ENCODE results near the gene ETHE1. TPM values are rescaled to one million over a fixed set of nuclear protein-coding genes. Genes with fewer than 3 reads are reported as not detected.

Gene ETHE1
- total and polyA plus RNA-seq, 2 of the 8 experiments (the other 6 are each of a cell fraction or from before 2014, with no cell fraction given): 19.9 to 96.0 TPM

DNA sequence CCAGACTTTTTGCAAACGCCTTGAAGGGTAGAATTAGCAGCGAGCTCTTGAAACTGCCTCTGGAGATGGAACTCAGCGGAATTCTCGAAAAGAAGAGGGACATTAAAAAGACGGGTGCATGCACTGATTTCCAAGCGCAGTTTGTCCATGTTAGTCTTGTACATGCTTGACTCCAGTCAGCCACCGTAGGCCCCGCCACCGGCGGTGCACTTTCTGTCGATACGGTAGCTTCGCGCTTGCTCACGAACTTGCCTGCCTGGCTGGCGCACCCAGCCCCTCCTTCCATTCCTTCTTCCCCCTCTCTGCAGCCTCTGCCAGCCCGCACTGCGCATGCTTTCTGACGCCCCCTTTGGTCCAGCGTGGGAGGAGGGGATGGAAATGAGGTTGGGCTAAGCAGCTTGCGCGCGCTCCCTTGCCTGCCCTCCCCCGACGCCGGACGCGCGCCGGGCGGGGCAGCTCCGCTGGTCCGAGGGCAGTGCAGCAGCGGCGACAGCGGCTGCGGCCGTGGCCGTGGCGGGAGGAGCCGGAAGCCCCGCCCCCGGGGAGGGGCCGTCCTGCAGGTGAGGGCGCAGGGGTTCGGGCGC lies 6.1 kb upstream of the ETHE1 start, which contains the start of gene ZNF575:
ZNF575 (plus strand) TSS at position 227 of the 584 bp plus-strand sequence. CDS start 1,235 bp downstream, outside the sequence.
- H2BK120ac ChIP-seq (replicated peaks; ENCODE audit: low read depth, low read length): peak within 1 kb of the TSS; percentile 30
- peak within 1 kb of the TSS; percentile 9; the same call in 1 of the 2 replicates for H4K8ac ChIP-seq (ENCODE audit: extremely low read depth, insufficient read depth, low read length)
- peak within 1 kb of the TSS; percentile 91 for H2BK5ac ChIP-seq (ENCODE audit: low read depth, low read length)
- H3K9me3 ChIP-seq (ENCODE audit: insufficient read depth in 2 of 2, low read depth in 1 of 2, low read length in 1 of 2): no peaks in the 10 kb centered on the region
- DNase-seq (ENCODE audit: low read depth in 1 of 2, low spot score in 2 of 2): peak; percentile 90 to 92
- H3K79me2 ChIP-seq (ENCODE audit: control insufficient read depth in 1 of 2, insufficient read depth in 2 of 2, low read length in 2 of 2): no peaks in the 10 kb centered on the region
- H3K18ac ChIP-seq (ENCODE audit: extremely low read depth, low read length): peak within 1 kb of the TSS; percentile 87
- H3K36me3 ChIP-seq (ENCODE audit: control insufficient read depth in 2 of 4, insufficient read depth in 4 of 4, low read length in 3 of 4): peaks cover 0 to 3% (median 1%) of the 10 kb centered on the region in 4 experiments; a peak in 2 of 8 replicates
- 0 out of 2 replicates have a peak within 1 kb of the TSS, but pooled peaks have one; percentile 81 for H2BK15ac ChIP-seq (ENCODE audit: low read length)
- H3K56ac ChIP-seq (replicated peaks; ENCODE audit: insufficient read length, low read depth, low read length): peak within 1 kb of the TSS; percentile 27
- no peaks in the 10 kb centered on the region for H4K20me1 ChIP-seq (replicated peaks in 1 of 2; ENCODE audit: control insufficient read depth in 1 of 2, insufficient read depth in 2 of 2, low read length in 2 of 2)
- 0 out of 2 replicates have a peak within 1 kb of the TSS, but pooled peaks have one; percentile 32 for H2BK20ac ChIP-seq (ENCODE audit: low read length)
- peak within 1 kb of the TSS; percentile 62 for H2AFZ ChIP-seq (ENCODE audit: low read length)
- no peak within 1 kb of the TSS for H4K91ac ChIP-seq (replicated peaks; ENCODE audit: insufficient read length, low read length)
- FAIRE-seq: peak; percentile 76
- H3K9ac ChIP-seq (replicated peaks in 1 of 4; ENCODE audit: extremely low read depth in 1 of 4, low read depth in 3 of 4, low read length in 3 of 4): peak within 1 kb of the TSS in 3 of 4 experiments; percentile 42 to 56 (median 45); a peak in 5 of 7 replicates
- peak within 1 kb of the TSS; percentile 71 for H3K4ac ChIP-seq (replicated peaks; ENCODE audit: insufficient read length, low read depth, low read length)
- peaks cover 15% of the 10 kb centered on the region for H3K23me2 ChIP-seq (ENCODE audit: low read depth, low read length)
- H3K23ac ChIP-seq (ENCODE audit: insufficient read length): no peak within 1 kb of the TSS
- WGBS, 2 experiments (ENCODE audit: extremely low coverage in 1 of 2, insufficient coverage in 1 of 2, insufficient read length in 1 of 2, insufficient replicate concordance in 2 of 2, low coverage in 1 of 2, low lambda C conversion rate in 2 of 2, missing lambda C conversion rate in 1 of 2): 1% methylated on average over 44 of the region's 47 CpGs; no CpG with 5 or more reads in 1 of the 2 experiments
- H3K4me3 ChIP-seq (ENCODE audit: extremely low read depth in 1 of 4, insufficient read depth in 2 of 4, low read depth in 3 of 4, low read length in 4 of 4): peak within 1 kb of the TSS; percentile 63 to 74 (median 68)
- 0 out of 2 replicates have a peak within 1 kb of the TSS, but pooled peaks have one; percentile 88 for H2AK5ac ChIP-seq (ENCODE audit: low read depth, low read length)
- peaks cover 0 to 14% (median 4%) of the 10 kb centered on the region in 4 experiments; a peak in 6 of 7 replicates for H3K4me1 ChIP-seq (replicated peaks in 1 of 4; ENCODE audit: control insufficient read depth in 3 of 4, insufficient read depth in 4 of 4, low read length in 3 of 4)
- no peaks in the 10 kb centered on the region for H3K79me1 ChIP-seq (ENCODE audit: low read depth, low read length)
- no peak within 1 kb of the TSS for H3K14ac ChIP-seq (ENCODE audit: insufficient read length)
- CTCF ChIA-PET (ENCODE audit: partially characterized antibody): interaction anchor here (0.6 to 6.9 kb wide), 7 partner anchors 14 to 1546 kb away, joined by 3 to 122 read pairs (median 4); partner anchors contain the start of genes IRGQ, XRCC1 and ZNF576
- H4K5ac ChIP-seq (ENCODE audit: insufficient read length, low read depth, low read length): peak within 1 kb of the TSS; percentile 25
- H3K4me2 ChIP-seq (ENCODE audit: insufficient read depth in 1 of 2, low read depth in 2 of 2, low read length in 2 of 2): peak within 1 kb of the TSS; percentile 79 to 97
- POLR2A ChIA-PET (ENCODE audit: partially characterized antibody): interaction anchor here (0.7 to 3.4 kb wide), 14 partner anchors 9 to 1462 kb away, joined by 3 to 13 read pairs (median 4); partner anchors contain the start of genes IRGQ, LYPD3, XRCC1 and ZNF576
- H3K27ac ChIP-seq (ENCODE audit: low read depth, low read length): no peak within 1 kb of the TSS
- H3K27me3 ChIP-seq (replicated peaks in 1 of 4; ENCODE audit: control insufficient read depth in 3 of 4, extremely low read depth in 1 of 4, insufficient read depth in 3 of 4, low read length in 3 of 4): no peaks in the 10 kb centered on the region
- no peak within 1 kb of the TSS for H2BK12ac ChIP-seq (ENCODE audit: low read depth, low read length)
- TF ChIP-seq CEBPB (IDR thresholded peaks at IDR 0.05; ENCODE audit: low read depth, low read length) (no peak), BCL11A (IDR thresholded peaks at IDR 0.05; ENCODE audit: low read depth in 2 of 2, low read length in 2 of 2) (no peak), BRCA1 (IDR thresholded peaks at IDR 0.05; ENCODE audit: low read depth, low read length) (no peak), CBX8 (IDR thresholded peaks at IDR 0.05; ENCODE audit: borderline replicate concordance, low read depth, low read length) (no peak), POU5F1 (IDR thresholded peaks at IDR 0.05; ENCODE audit: low read depth, low read length) (no peak), YY1 (IDR thresholded peaks at IDR 0.05; ENCODE audit: low read depth, low read length) (no peak), CBX5 (IDR thresholded peaks at IDR 0.05; ENCODE audit: low read depth, low read length) (no peak), SUZ12 (IDR thresholded peaks at IDR 0.05; ENCODE audit: low read length) (peak; percentile 29; the same call in 1 of the 2 replicates), POLR2AphosphoS5 (IDR thresholded peaks at IDR 0.05; ENCODE audit: low read depth, low read length) (peak; percentile 26; the same call in 1 of the 2 replicates), RAD21 (IDR thresholded peaks at IDR 0.05 in 1 of 2, conservative IDR thresholded peaks at IDR 0.05 in 1 of 2; ENCODE audit: low read depth in 2 of 2, low read length in 2 of 2) (no peak), NANOG (IDR thresholded peaks at IDR 0.05; ENCODE audit: insufficient read depth, low read depth, low read length, poor library complexity, severe bottlenecking) (no peak), ASH2L (IDR thresholded peaks at IDR 0.05; ENCODE audit: low read length) (peak; percentile 71)

All from H1 (cell line).